UCSD-AML1 (cell line): ENCODE data around the gene ARHGAP40.
A peak's percentile ranks its signal among the peaks of the same experiment; 100 is the strongest.

ENCODE experiments used
- DNase-seq: peaks from one replicate; lab custom pipeline; 2025; ENCODE audit not compliant: unreplicated experiment; lab: John Stamatoyannopoulos, UW

Gene ARHGAP40

DNA sequence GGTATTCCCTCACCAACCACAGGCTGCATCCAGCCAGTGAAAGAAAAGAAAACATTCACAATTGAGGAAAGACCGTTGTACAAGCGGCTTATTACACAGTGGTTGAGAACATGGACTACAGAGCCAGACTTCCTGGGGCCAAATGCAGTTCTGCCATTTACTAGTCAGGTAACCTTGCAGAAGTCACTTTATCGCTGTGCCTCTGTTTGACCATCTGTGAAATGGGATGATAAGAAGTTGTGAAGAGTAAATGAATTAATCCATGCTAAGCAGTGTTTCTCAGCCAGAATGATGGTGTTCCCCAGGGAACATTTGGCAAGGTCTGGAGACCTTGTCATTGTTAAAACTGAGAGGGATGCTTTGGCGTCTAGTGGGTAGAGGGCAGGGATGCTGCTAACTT is 14.8 kb downstream of the ARHGAP40 start:
- DNase-seq: no peak

DNA sequence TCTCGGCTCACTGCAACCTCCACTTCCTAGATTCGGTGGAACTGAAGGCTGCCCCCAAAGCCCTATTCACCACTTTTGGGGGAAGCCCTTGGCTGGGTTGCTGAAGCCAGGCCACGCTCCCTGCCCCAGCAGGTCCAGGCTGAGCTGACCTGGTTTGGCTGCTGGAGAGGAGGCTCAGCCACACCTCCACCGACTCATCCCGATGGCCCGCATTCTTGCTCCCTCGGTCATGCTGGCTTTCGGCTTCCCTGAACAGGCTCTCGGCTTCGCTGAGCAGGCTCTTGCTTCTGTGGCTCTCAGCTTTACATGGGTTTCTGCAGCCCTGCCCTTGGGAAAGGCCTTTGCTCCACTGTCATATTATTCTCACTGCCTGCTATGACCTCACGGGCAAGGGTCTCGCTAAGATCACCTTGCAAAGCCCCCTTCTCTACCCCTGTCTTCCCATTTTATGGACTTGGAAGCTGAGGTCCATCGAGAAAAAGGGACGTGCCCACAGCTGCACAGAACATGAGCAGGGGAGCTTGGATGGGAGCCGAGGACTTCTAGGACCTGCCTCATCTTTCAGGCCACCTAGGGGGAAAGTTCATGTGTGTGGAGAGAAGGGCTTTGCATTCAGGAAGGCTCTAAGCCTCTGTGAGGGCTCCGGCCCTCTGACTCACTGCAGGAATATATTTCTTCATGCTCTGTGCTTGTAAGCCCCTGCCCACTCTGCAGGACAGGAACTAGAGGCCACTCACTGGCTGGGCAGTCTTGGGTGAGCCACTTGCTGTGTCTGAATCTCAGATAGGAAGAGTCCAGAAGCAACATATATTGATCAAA is 15.6 kb downstream of the ARHGAP40 start:
- no peak for DNase-seq

DNA sequence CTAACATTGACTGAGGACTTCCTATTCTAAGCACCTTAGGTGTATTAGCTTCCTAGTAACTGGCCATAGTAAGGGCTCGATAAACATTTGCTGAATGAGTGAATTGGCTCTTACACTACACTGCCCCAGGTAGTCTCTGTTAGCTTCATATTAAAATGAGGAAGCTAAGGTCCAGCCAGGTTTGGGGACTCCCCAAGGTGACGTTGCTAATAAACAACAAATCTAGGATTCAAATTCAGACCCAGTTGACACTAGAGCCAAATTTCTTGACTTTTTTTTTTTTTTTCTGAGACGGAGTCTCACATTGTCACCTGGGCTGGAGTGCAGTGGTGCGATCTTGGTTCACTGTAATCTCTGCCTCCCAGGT is 16.2 kb downstream of the ARHGAP40 start:
- DNase-seq: no peak

DNA sequence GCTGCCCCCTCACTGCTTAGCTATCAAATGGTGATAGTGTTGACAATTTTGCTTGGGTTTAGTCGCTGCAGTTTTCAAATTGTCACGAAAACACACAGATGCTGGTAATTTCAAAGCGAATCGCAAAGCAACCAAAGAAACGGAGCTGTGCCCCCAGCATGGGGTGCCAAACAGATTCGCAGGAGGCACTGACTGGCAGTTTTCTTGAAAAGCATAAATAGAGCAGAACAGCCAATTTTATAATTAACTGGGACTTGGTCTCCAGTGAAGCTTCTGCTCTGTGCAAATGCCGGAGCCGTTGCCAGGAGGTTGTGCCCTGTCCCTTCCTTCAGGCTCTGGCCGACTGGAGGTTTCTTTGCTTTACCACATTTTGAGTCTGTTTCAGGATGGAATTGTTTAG is 18.8 kb downstream of the ARHGAP40 start:
- no peak for DNase-seq

DNA sequence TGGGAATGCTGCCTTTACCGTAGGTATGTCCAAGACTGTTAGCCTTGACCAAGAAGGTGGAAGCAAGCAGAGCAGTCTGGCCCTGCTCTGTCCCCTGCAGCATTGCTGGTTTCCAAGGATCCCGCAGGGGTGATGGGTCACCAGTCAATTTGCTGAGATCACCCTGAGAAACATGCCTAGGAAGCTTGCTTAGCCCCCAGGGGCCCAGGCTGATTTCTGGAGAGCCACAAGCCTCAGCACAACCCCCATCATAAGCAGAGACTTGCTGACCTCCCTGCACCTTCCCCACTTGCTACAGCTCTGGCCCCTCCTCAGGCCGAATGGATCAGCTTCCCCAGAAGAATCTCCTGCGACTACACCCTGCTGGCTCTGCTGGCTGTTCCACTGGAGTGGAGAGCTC is 21.5 kb downstream of the ARHGAP40 start:
- no peak for DNase-seq

DNA sequence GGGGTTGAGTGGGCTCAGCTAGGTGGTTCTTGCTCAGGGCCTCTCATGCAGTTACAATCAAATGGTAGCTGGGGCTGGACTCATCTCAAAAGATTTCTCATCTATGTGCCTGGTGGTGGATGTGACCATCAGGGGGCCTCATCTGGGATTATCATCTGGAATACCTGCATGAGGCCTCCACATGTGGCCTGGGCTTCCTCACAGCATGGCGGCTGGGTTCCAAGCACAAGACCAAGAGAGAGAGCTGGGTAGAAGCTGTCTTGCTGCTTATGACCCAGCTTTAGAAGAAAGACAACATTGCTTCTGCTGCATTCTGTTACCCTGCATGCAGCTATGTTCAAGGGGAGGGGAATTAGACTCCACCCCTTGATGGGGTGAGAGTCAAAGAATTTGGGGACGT is 22.5 kb downstream of the ARHGAP40 start:
- no peak for DNase-seq

DNA sequence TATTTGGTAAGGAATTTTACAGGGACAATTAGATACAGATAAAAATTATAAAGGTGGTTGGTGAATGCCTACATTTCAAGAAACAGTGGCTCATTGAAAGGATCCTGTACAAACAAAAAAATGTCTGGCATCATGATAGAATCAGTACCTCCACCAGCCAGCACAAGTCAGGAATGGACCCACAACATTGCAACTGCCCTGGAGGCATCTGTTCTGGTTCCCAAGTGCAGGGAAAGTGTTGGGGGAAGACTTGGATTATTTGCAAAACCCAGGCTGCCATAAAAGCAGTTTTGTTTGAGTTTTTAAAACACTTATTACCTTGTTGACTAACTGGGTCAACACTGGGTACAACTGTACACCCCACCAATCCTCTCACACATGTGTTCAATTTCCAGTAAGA is 24.3 kb downstream of the ARHGAP40 start:
- DNase-seq: no peak

DNA sequence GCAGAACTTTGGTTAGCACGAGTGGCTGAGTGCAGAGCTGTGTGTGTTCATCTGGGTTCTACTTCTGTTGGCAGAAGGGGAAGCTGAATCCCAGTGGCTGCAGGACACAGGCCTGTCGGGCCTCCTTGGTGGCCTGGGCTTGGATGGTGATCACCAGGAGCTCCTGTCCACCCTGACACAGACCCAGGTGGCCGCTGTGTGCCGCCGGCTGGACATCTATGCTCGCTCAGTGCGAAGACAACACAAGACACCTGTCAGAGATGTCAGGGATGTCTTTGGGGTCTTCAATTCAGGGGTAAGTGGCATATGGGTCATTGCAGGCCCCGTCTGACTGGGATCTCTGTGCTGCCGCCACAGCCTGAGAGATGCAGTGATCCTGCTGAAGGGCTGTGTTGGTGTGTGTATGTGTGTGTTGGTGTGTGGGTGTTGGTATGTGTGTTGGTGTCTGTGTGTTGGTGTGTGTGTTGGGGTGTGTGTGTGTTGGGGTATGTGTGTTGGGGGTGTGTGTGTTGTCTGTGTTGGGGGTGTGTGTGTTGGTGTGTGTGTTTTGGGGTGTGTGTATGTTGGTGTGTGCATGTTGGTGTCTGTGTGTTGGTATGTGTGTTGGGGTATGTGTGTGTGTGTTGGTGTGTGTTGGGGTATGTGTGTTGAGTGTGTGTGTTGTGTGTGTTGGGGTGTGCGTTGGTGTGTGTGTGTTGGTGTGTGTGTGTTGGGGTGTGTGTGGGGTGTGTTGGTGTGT is 25.5 kb downstream of the ARHGAP40 start:
- DNase-seq: no peak

DNA sequence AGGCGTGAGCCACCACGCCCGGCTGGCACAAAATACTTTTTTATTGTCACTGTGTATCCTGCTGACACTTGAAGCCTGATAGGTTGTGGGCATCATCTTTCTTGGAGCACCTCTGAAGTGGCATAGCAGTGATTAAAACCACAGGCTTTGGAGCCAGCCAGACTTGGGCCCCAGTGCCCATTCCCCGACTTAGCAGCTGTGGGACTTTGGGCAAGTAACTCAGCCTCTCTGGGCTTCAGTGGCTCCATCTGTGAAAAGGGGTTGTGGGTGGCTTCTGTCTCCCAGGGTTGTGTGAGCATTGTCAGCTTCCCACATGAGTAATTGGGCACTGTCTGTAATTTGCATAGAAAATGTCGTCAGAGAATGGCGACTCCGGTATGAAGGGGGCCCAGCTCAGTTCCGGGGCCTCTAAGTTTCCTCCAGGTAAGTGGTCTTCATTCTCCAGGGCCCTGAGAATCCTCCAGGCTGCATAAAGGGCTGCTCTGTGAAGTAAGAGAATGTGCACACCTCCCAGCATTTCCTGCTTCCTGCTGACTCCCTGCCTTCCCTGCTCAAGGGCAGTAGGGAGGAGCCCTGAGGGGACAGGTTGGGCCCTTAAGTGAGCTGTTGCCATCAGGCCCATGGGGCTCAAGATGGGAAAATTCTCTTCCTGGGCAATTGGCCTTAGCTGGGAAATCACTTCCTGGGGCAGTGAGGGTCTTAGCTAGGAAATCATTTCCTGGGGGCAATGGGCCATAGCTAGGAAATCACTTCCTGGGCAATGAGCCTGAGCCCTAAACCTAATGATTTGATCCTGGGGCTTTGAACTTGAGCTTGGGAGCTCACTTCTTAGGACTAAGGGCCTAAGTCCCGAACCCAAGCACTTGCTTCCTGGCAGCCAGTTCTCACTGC is 27.2 kb downstream of the ARHGAP40 start:
- DNase-seq: no peak

DNA sequence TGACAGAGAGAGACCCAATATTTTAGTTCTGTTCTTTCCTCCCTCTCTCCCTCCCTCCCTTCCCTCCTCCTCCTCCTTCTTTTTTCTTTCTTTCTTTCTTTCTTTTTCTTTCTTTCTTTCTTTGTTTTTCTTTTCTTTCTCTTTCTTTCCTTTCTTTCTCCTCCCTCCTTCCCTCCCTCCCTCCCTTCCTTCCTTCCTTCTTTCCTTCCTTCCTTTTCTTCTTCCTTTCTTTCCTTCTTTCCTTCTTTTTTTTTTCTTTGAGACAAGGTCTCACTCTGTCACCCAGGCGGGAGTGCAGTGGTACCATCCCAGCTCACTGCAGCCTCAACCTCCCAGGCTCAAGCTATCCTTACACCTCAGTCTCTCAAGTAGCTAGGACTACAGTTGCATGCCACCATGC is 28.4 kb downstream of the ARHGAP40 start:
- no peak for DNase-seq

DNA sequence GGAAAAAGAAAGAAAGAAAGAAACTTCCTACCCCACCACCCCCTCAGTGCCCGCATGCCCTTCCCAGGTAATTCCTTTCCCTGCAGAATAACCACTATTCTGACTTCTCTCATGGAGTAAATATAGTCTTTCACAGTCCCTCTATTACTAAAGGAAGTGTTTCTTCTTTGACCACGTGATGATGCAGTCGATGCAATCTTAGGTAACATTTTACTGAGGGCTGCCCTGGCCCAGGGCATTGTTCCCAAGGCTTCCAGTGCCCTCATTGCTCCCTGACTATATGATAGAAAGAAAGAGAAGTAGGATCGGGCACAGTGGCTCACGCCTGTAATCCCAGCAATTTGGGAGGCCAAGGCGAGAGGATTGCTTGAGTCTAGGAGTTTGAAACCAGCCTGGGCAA is 29.1 kb downstream of the ARHGAP40 start:
- DNase-seq: no peak

DNA sequence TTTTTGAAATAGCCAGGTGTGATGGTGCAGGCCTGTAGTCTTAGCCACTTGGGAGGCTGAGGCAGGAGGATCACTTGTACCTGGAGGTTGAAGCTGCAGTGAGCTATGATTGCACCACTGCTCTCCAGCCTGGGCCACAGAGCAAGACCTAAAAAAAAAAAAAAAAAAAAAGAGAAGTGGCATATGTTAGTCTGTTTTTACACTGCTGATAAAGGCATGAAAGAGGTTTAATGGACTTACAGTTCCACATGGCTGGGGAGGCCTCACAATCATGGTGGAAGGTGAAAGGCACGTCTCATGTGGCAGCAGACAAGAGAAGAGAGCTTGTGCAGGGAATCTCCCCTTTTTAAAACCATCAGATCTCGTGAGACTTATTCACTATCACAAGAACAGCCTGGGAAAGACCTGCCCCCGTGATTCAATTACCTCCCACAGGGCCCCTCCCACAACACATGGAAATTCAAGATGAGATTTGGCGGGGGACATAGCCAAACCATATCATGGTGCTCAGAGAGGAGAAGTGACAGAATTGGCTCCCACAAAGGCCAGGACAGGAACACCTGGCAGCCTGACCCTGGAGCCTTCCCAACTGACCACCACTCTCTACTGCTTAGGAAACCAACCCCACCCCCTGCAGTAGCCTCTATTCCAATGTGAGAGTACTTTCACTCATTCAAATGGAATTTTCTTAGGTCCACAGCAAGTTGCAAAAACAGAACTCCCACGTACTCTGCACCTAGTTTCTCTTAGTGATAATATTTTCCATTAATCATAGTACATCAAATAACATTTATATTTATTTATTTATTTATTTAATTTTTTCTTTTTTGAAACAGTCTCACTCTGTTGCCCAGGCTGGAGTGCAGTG is 29.8 kb downstream of the ARHGAP40 start:
- DNase-seq: no peak

DNA sequence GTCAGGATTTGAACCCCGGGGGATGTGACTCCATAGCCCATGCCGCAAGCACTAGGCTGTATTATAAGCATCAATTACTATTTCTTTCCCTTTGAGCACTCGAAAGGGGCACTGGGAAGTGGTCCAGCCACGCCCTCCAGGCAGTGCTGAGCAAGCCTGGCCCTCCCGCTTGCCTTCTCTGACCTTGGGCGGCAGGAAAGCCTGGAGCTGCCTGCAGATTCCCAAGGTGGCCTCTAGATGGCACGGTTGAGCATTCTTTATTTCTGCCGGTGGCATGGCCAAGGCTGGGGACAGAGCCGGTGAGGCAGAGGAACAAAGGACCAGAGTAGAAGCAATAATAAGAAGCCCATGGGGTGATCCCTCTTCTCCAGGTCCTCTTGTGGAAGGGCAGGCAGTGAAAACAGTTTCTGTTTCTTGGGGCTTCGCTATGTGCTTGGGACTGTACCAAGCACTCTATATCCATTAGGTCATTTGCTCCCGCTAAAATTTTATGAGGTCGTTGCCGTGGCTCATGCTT is 32.0 kb downstream of the ARHGAP40 start:
- peak; percentile 46 for DNase-seq

DNA sequence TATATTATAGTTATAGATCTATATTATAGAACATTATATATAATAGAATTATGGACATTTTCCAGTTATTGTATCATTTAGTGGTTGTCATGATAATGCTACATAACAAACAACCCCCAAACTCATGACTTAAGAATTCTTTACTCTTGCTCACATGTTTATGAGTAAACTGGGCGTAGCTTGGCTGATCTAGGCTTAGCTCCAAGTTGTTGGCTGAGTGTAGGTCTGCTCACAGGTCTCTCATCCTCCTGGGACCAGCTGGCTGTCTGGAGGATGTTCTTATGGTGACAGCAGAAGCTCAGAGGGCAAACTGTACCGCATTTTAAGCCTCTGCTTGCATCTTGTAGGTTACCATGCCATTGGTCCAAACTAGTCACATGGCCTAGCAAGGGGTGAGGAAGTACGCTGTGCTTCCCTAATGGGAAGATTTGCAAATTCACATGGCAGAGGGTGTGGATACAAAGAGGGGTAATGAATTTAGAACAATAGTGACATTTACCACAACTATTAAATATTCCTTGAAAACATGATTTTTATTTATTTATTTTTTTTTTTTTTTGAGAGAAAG is 34.2 kb downstream of the ARHGAP40 start:
- DNase-seq: no peak

DNA sequence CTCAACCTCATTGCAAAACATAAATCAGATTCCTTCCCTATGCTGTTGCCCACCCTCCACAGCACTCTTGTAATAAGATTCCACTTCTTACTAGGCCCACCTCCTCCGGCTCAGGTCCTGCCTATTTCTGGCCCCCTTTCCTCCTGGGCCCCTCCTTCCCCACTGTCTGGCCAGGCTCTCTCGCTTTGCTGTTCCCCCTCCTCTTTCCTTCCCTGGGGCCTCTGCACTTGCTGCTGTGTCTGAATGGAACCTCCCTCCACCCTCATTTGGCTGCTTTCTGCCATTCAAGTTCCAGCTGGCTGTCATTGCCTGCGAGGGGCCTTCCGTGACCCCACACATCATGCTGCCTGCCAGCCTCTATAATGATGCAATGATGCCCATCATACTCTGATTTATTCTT is 38.9 kb downstream of the ARHGAP40 start:
- DNase-seq: no peak

DNA sequence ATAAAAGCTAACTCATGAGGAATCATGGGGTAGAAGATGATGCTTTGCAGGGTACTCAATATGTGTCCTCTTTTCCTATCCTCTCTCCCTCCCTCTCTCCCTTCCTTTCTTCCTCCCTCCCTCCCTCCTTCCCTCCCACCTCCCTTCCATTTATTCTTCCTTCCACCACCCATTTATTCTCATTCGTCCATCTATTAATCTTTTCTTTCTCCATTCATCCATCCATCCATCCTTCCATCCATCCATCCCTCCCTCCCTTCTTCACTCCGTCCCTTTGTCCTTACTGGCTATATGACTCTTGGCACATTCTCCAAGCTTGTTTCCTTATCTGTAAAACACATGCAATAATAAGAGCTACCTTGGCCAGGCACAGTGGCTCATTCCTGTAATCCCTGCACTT is 40.9 kb downstream of the ARHGAP40 start:
- no peak for DNase-seq

DNA sequence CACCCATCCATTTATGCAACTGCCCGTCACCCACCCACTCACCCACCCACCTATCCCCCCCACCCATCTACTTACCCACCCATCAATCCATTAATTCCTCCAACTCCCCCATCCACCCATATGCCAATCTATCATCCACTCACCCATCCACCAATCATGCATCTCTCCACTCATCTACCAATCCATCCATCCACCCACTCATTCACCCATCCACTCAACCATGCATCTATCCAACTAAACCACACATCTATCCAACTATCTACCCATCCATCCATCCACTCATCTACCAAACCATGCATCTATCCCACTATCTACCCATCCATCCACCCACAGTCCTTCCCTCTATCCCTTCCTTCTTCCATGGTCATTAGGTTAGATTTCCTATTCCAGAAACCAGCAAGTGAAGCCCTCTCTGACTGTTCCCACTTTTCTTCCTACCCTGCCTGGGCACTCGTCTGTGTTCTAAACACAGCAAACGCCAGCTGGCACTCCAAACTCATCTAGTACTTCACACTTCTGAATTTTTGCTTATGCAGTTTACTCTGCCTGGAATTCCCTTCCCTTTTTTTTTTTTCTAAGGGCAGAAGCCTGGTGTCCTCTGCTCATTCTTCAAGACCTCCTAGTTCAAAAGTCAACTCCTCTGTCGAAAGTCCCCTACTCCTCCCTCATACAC is 43.1 kb downstream of the ARHGAP40 start:
- DNase-seq: no peak

DNA sequence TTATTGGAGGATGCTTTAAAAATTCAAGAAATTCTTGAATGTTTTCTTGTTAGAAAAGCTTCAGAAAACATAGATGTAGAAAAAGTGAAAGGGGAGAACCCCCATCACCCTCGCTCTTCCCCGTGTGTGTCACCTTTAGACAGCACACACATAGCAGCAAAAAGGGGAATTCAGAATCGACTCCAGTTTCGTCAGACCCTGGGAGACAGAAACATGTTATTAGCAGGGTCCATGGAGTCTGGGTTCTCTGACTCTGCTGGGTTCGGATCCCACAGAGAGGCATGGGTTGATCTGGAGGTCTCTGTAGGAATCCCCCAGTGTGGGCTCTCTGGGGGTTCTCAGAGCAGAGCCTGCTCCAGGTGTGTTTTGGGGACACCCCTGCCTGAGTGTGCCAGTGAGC is 43.7 kb downstream of the ARHGAP40 start:
- no peak for DNase-seq

DNA sequence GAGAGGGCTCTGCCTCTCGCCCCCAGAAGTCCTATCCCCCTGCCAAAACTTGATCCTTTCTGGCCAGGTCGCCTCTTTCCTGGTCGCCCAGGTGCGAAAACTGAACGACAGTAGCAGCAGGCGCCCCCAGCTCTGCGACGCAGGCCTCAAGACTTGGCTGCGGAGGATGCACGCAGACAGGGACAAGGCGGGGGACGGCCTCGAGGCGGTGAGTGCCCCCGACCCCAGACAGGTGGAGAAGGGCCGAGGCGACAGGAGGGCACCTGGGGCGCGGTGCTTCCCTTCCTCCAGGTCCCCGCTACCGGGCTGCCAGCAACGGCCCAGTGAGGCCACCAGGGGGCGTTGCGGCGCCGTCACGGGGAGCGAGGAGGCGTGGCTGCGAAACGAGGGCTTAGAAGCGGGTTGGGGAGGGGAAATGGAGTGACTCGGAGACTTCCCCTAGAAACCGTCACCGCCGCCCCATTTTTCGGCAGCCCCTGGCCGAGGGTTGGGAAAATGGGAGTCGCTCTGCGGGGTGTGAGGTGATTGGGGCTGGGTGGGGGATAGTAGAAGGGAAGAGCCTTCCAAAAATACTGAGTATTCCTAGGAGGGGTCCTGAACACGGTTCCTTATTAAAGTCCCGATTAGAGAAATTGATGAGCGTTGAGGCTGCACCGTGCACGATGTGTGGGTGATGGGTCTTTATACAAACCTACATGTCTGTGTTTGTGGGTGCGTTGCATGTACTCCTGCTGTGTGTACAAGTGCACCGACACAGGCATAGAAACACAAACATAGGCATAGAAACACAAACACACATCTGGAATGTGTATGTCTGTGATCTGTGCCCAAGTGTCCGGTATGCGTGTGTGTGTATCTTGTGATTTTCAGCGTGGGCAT is 44.6 kb downstream of the ARHGAP40 start:
- DNase-seq: peak; percentile 82
